Peyer's patch (tissue), 4 donors: ENCODE measurements around the gene IGF1R. TPM values are rescaled to one million over a fixed set of nuclear protein-coding genes. Genes with fewer than 3 reads are reported as not detected.

Experiments used
- DNase-seq, 3 donors: peaks; one replicate each; pipeline ENCODE4 v3.0.0-alpha.2; 2017 to 2019
- H3K27ac ChIP-seq, 4 donors: fragments of 200-600 bp; sonication (generic); one replicate each; pipeline ENCODE4 v1.5.1; 2016 to 2019
- H3K27me3 ChIP-seq, 2 donors: fragments of 200-600 bp; sonication (generic); one replicate each; pipeline ENCODE4 v1.5.1; 2019
- H3K36me3 ChIP-seq, 3 donors: fragments of 200-600 bp; sonication (generic); one replicate each; pipeline ENCODE4 v1.5.1; 2016 to 2019
- H3K4me1 ChIP-seq, 4 donors: fragments of 200-600 bp; sonication (generic); one replicate each; pipeline ENCODE4 v1.5.1; 2016 to 2019
- H3K4me3 ChIP-seq, 4 donors: fragments of 200-600 bp; sonication (generic); 1 replicate in 3 of 4; 2 replicates in 1 of 4; pipeline ENCODE4 v1.5.1; 2016 to 2019; ENCODE audit warnings: mild to moderate bottlenecking in 1 of 4
- H3K9me3 ChIP-seq, 4 donors: fragments of 200-600 bp; sonication (generic); one replicate each; pipeline ENCODE4 v1.5.1; 2016 to 2019; ENCODE audit warnings: mild to moderate bottlenecking in 1 of 4
- CTCF ChIP-seq, 6 experiments: fragments of 450-650 bp in 4 of 6; fragments of 200-600 bp in 2 of 6; sonication (generic) in 1 of 6; IDR thresholded peaks; one replicate each; pipeline ENCODE4 v1.5.1; 2017 to 2019; ENCODE audit warnings: antibody characterized with exemption in 6 of 6, mild to moderate bottlenecking in 3 of 6, moderate library complexity in 1 of 6
- POLR2A ChIP-seq, 2 donors: fragments of 450-650 bp; IDR thresholded peaks; one replicate each; pipeline ENCODE4 v1.5.1; 2017; ENCODE audit warnings: antibody characterized with exemption in 2 of 2, mild to moderate bottlenecking in 2 of 2, moderate library complexity in 2 of 2
- total RNA-seq, 4 donors: library from RNA; depleted of rRNA; stranded (reverse); fragments of >200 nt; gene quantifications; one replicate each; pipeline ENCODE4 v1.1.0, GENCODE V29; 2016

Gene IGF1R
- total RNA-seq, 4 donors from 2014 or later: 29.6 to 176 (median 88.1) TPM

GRCh38 chr15:98763179-98763578, 114.8 kb downstream of the IGF1R start:
- H3K9me3 ChIP-seq: no peaks in the 10 kb centered on the region
- no peak for DNase-seq
- TF ChIP-seq CTCF (IDR thresholded peaks at IDR 0.05): no peak
- TF ChIP-seq POLR2A (IDR thresholded peaks at IDR 0.05): no peak
- no peaks in the 10 kb centered on the region for H3K27me3 ChIP-seq
- no peaks in the 10 kb centered on the region for H3K4me1 ChIP-seq
- H3K4me3 ChIP-seq: no peak overlapping the region
- no peaks in the 10 kb centered on the region for H3K36me3 ChIP-seq
- no peak overlapping the region for H3K27ac ChIP-seq

- no peaks in the 10 kb centered on the region for H3K4me1 ChIP-seq
- H3K4me3 ChIP-seq: no peak overlapping the region
- H3K27me3 ChIP-seq: no peaks in the 10 kb centered on the region
- no peak overlapping the region for H3K27ac ChIP-seq
- DNase-seq: no peak
- no peaks in the 10 kb centered on the region for H3K9me3 ChIP-seq
- H3K36me3 ChIP-seq: no peaks in the 10 kb centered on the region
- no peak for TF ChIP-seq CTCF (IDR thresholded peaks at IDR 0.05)
- no peak for TF ChIP-seq POLR2A (IDR thresholded peaks at IDR 0.05)
Measured at GRCh38 chr15:98764291-98764690, 116.0 kb downstream of the IGF1R start.

- DNase-seq: no peak
- no peaks in the 10 kb centered on the region for H3K36me3 ChIP-seq
- H3K4me3 ChIP-seq: no peak overlapping the region
- H3K9me3 ChIP-seq: no peaks in the 10 kb centered on the region
- H3K27ac ChIP-seq: no peak overlapping the region
- H3K4me1 ChIP-seq: no peaks in the 10 kb centered on the region
- TF ChIP-seq CTCF (IDR thresholded peaks at IDR 0.05) (no peak), POLR2A (IDR thresholded peaks at IDR 0.05) (no peak)
- no peaks in the 10 kb centered on the region for H3K27me3 ChIP-seq
Measured at GRCh38 chr15:98765610-98766009, 117.3 kb downstream of the IGF1R start.

- Histone ChIP-seq H3K4me3 (no peak overlapping the region), H3K4me1 (peaks cover 0 to 10% (median 0%) of the 10 kb centered on the region in 4 donors)
- DNase-seq: no peak
Measured at GRCh38 chr15:98767692-98768091, 119.4 kb downstream of the IGF1R start.

GRCh38 chr15:98769867-98770266, 121.5 kb downstream of the IGF1R start:
- Histone ChIP-seq H3K4me1 (peaks cover 0 to 10% (median 0%) of the 10 kb centered on the region in 4 donors), H3K36me3 (no peaks in the 10 kb centered on the region), H3K4me3 (no peak overlapping the region), H3K27ac (no peak overlapping the region), H3K9me3 (no peaks in the 10 kb centered on the region), H3K27me3 (no peaks in the 10 kb centered on the region)
- no peak for DNase-seq
- TF ChIP-seq POLR2A (IDR thresholded peaks at IDR 0.05) (no peak), CTCF (IDR thresholded peaks at IDR 0.05) (no peak)

More at GRCh38 chr15:98767692-98768091, 119.4 kb downstream of the IGF1R start:
- Histone ChIP-seq H3K27me3 (no peaks in the 10 kb centered on the region), H3K36me3 (no peaks in the 10 kb centered on the region), H3K9me3 (no peaks in the 10 kb centered on the region), H3K27ac (no peak overlapping the region)
- TF ChIP-seq CTCF (IDR thresholded peaks at IDR 0.05) (no peak), POLR2A (IDR thresholded peaks at IDR 0.05) (no peak)

GRCh38 chr15:98770984-98771383, 122.6 kb downstream of the IGF1R start:
- TF ChIP-seq POLR2A (IDR thresholded peaks at IDR 0.05) (no peak), CTCF (IDR thresholded peaks at IDR 0.05) (no peak)
- Histone ChIP-seq H3K4me1 (peaks cover 0 to 10% (median 0%) of the 10 kb centered on the region in 4 donors), H3K27ac (no peak overlapping the region)

More at GRCh38 chr15:98770984-98771383, 122.6 kb downstream of the IGF1R start:
- H3K4me3 ChIP-seq: no peak overlapping the region
- no peaks in the 10 kb centered on the region for H3K36me3 ChIP-seq
- DNase-seq: no peak
- no peaks in the 10 kb centered on the region for H3K9me3 ChIP-seq
- no peaks in the 10 kb centered on the region for H3K27me3 ChIP-seq
